HCT116 (cell line): ENCODE measurements around the gene CFAP46. TPM values are rescaled to one million over a fixed set of nuclear protein-coding genes. Genes with fewer than 3 reads are reported as not detected.

Experiments
- ATAC-seq: fragments of 200-7000 bp; cut with Tn5 transposase; 2 replicates; pipeline ENCODE4 v1.9.1; 2020; ENCODE audit warnings: mild to moderate bottlenecking, moderate library complexity
- BruUV-seq: library from RNA; stranded (reverse); fragments of 400-500 nt; replicated peaks from 2 replicates; lab custom pipeline; 2021; lab: Mats Ljungman, UMichigan
- CTCF ChIA-PET: fragments of 300-600 bp; sonication (Branson Sonifier 250); formaldehyde crosslinking; loops from one replicate; lab custom pipeline; 2021; ENCODE audit warnings: antibody characterized with exemption; lab: Charles Lee
- POLR2A ChIA-PET: fragments of 300-600, 350-600 bp; sonication (Branson Sonifier 250); formaldehyde crosslinking; loops from one replicate; lab custom pipeline; 2021; ENCODE audit warnings: antibody characterized with exemption; lab: Charles Lee
- RAD21 ChIA-PET, 2 experiments: fragments of 300-600 bp; sonication (Branson Sonifier 250); formaldehyde crosslinking; loops; one replicate each; lab custom pipeline; 2023; ENCODE audit warnings: low total read pairs in 2 of 2; ENCODE audit not compliant: uncharacterized antibody in 2 of 2, unreplicated experiment in 2 of 2, low non-redundant PET in 1 of 2; lab: Charles Lee
- DNase-seq: peaks from one replicate; pipeline ENCODE4 v3.0.0-alpha.2; 2010; ENCODE audit warnings: low read depth, low spot score
- H2AFZ ChIP-seq: fragments of 200-600 bp; shearing (Covaris generic), sonication (generic); 2 replicates; pipeline ENCODE4 v1.6.1; 2017; ENCODE audit warnings: low read depth, mixed run types, mixed read lengths, antibody characterized with exemption, low read length; ENCODE audit not compliant: poor library complexity, severe bottlenecking
- H3K27ac ChIP-seq: 2 replicates; pipeline ENCODE4 v1.5.1; 2012; ENCODE audit warnings: low read depth, low read length
- H3K27me3 ChIP-seq: fragments of 200-600 bp; sonication (generic); 2 replicates; pipeline ENCODE4 v1.6.1; 2016; ENCODE audit warnings: mixed run types, low read length, mixed read lengths; ENCODE audit not compliant: insufficient read depth
- H3K36me3 ChIP-seq, 2 experiments: fragments of 200-500 bp in 1 of 2; fragments of 200-600 bp in 1 of 2; sonication (Bioruptor generic) in 1 of 2; sonication (generic) in 1 of 2; 2 replicates each; pipeline versions ENCODE4 v1.5.1 to v1.6.1; 2014 to 2016; ENCODE audit warnings: low read length in 2 of 2, inconsistent platforms in 1 of 2, mixed read lengths in 1 of 2, mixed run types in 1 of 2; ENCODE audit not compliant: insufficient read depth in 2 of 2, control insufficient read depth in 1 of 2
- H3K4me1 ChIP-seq, 2 experiments: fragments of 200-600 bp in 1 of 2; sonication (generic) in 1 of 2; 2 replicates each; pipeline versions ENCODE4 v1.5.1 to v1.6.1; 2012 to 2017; ENCODE audit warnings: low read length in 2 of 2, inconsistent platforms in 1 of 2, mild to moderate bottlenecking in 1 of 2, mixed read lengths in 1 of 2, mixed run types in 1 of 2, moderate library complexity in 1 of 2; ENCODE audit not compliant: insufficient read depth in 2 of 2, control insufficient read depth in 1 of 2
- H3K4me2 ChIP-seq: fragments of 200-600 bp; sonication (generic); 2 replicates; pipeline ENCODE4 v1.6.1; 2017; ENCODE audit warnings: mixed run types, low read length, mixed read lengths
- H3K4me3 ChIP-seq, 2 experiments: fragments of 200-600 bp in 1 of 2; sonication (generic) in 1 of 2; replicated peaks in 1 of 2; 2 replicates each; pipeline ENCODE4 v1.5.1; 2011 to 2016; ENCODE audit warnings: low read length in 2 of 2, control low read depth in 1 of 2, low read depth in 1 of 2, mild to moderate bottlenecking in 1 of 2, mixed read lengths in 1 of 2, mixed run types in 1 of 2
- H3K79me2 ChIP-seq: fragments of 200-600 bp; sonication (generic); 2 replicates; pipeline ENCODE4 v1.6.1; 2017; ENCODE audit warnings: mild to moderate bottlenecking, mixed run types, low read length, moderate library complexity, mixed read lengths; ENCODE audit not compliant: insufficient read depth
- H3K9ac ChIP-seq: fragments of 200-600 bp; sonication (generic); 2 replicates; pipeline ENCODE4 v1.6.1; 2016; ENCODE audit warnings: low read length, mixed read lengths
- H3K9me2 ChIP-seq: fragments of 200-600 bp; sonication (generic), shearing (Covaris generic); 2 replicates; pipeline ENCODE4 v1.6.1; 2017; ENCODE audit warnings: mixed run types, mild to moderate bottlenecking, moderate library complexity; ENCODE audit not compliant: insufficient read depth
- H3K9me3 ChIP-seq, 2 experiments: fragments of 200-500 bp in 1 of 2; fragments of 200-600 bp in 1 of 2; sonication (Bioruptor generic) in 1 of 2; sonication (generic) in 1 of 2; 2 replicates each; pipeline ENCODE4 v1.6.1; 2014 to 2017; ENCODE audit warnings: low read length in 2 of 2, mixed read lengths in 2 of 2, inconsistent platforms in 1 of 2, low read depth in 1 of 2, mild to moderate bottlenecking in 1 of 2, mixed run types in 1 of 2, moderate library complexity in 1 of 2; ENCODE audit not compliant: control insufficient read depth in 1 of 2, insufficient read depth in 1 of 2
- H4K20me1 ChIP-seq: fragments of 200-600 bp; sonication (generic), shearing (Covaris generic); 2 replicates; pipeline ENCODE4 v1.6.1; 2017; ENCODE audit warnings: mixed run types, mild to moderate bottlenecking, moderate library complexity; ENCODE audit not compliant: insufficient read depth
- CEBPB ChIP-seq: IDR thresholded peaks from 2 replicates; pipeline ENCODE4 v1.6.1; 2012; ENCODE audit warnings: low read depth
- EZH2 ChIP-seq: fragments of 200-600 bp; sonication (generic); IDR thresholded peaks from 2 replicates; pipeline ENCODE4 v1.6.1; 2017; ENCODE audit warnings: antibody characterized with exemption, mixed run types
- FOSL1 ChIP-seq: IDR thresholded peaks from 2 replicates; pipeline ENCODE4 v1.6.1; 2012; ENCODE audit warnings: low read depth
- RAD21 ChIP-seq: IDR thresholded peaks from 2 replicates; pipeline ENCODE4 v1.6.1; 2012; ENCODE audit warnings: low read depth, mild to moderate bottlenecking
- SRF ChIP-seq: IDR thresholded peaks from 2 replicates; pipeline ENCODE4 v1.6.1; 2012; ENCODE audit warnings: low read depth
- YY1 ChIP-seq: IDR thresholded peaks from 2 replicates; pipeline ENCODE4 v1.6.1; 2011; ENCODE audit warnings: low read length, low read depth, moderate library complexity, mild to moderate bottlenecking; ENCODE audit not compliant: insufficient replicate concordance; ENCODE audit errors: extremely low read depth
- intact Hi-C: fragments of 100-400 bp; cut with micrococcal nuclease; formaldehyde crosslinking; loops from 2 replicates; pipeline ENCODE4 v1.10.0; 2022
- total RNA-seq: library from RNA; stranded (reverse); gene quantifications from one replicate; pipeline ENCODE4 v1.2.1, GENCODE V29; 2021; ENCODE audit not compliant: unreplicated experiment
- TF ChIP-seq, protein P1 (sequence below): IDR thresholded peaks from 2 replicates; pipeline ENCODE4 v1.6.1; 2012
- TF ChIP-seq, protein P2 (sequence below): IDR thresholded peaks from 2 replicates; pipeline ENCODE4 v1.6.1; 2011; ENCODE audit warnings: mild to moderate bottlenecking, low read length, moderate library complexity; ENCODE audit not compliant: insufficient replicate concordance; ENCODE audit errors: extremely low read depth
- TF ChIP-seq, protein P3 (sequence below): IDR thresholded peaks from 2 replicates; pipeline ENCODE4 v1.6.1; 2012

The CFAP46 gene
- total RNA-seq, 1 experiment from 2014 or later = 1.4 TPM

DNA sequence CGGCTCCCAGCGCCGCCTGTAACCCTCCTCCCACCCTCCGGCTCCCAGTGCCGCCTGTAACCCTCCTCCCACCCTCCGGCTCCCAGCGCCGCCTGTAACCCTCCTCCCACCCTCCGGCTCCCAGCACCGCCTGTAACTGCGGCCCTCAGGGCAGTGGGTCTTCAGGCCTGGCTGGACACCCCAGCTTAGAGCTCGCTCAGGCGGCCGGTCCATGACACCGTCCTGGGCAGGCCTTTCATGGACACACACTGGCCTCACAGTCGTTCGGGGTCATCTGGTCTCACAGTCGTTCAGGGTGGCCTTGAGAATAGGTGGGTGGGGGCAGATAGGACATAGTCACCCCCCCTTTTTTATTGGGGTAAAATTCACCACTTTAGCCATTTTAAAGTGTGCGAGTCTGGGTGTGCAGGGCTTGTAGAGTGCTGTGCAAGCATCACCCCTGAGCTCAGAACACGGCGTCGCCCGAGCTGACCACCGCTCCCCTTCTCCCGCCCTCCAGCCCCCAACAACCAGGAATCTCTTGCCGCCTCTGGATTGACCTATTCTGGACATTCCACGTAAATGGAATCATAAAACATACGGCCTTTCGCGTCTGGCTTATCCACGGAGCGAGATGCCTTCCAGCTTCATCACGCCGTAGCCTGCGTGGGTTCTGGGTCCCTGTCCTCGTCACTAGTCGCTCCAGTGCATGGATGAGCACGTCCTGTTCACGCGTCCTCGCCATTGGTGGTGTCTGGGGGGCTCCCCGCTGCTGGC lies 41.1 kb upstream of the CFAP46 start:
- Histone ChIP-seq H3K27ac (no peak overlapping the region), H3K36me3 (no peaks in the 10 kb centered on the region), H3K4me3 (no peak overlapping the region), H2AFZ (no peak overlapping the region), H3K27me3 (no peaks in the 10 kb centered on the region), H3K4me1 (no peaks in the 10 kb centered on the region), H3K79me2 (no peaks in the 10 kb centered on the region), H3K4me2 (no peak overlapping the region), H3K9me3 (no peaks in the 10 kb centered on the region), H4K20me1 (no peaks in the 10 kb centered on the region), H3K9ac (no peak overlapping the region)
- ChIA-PET CTCF (no interaction called here), POLR2A (no interaction called here)
- no peak for DNase-seq
- intact Hi-C loops = no loop called here
- no peak for TF ChIP-seq SRF
- TF ChIP-seq FOSL1 = no peak
- TF ChIP-seq, protein P1, sequence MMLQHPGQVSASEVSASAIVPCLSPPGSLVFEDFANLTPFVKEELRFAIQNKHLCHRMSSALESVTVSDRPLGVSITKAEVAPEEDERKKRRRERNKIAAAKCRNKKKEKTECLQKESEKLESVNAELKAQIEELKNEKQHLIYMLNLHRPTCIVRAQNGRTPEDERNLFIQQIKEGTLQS = no peak
- TF ChIP-seq RAD21 = no peak
- TF ChIP-seq CEBPB = no peak
- no peak for TF ChIP-seq EZH2
- TF ChIP-seq, protein P2, sequence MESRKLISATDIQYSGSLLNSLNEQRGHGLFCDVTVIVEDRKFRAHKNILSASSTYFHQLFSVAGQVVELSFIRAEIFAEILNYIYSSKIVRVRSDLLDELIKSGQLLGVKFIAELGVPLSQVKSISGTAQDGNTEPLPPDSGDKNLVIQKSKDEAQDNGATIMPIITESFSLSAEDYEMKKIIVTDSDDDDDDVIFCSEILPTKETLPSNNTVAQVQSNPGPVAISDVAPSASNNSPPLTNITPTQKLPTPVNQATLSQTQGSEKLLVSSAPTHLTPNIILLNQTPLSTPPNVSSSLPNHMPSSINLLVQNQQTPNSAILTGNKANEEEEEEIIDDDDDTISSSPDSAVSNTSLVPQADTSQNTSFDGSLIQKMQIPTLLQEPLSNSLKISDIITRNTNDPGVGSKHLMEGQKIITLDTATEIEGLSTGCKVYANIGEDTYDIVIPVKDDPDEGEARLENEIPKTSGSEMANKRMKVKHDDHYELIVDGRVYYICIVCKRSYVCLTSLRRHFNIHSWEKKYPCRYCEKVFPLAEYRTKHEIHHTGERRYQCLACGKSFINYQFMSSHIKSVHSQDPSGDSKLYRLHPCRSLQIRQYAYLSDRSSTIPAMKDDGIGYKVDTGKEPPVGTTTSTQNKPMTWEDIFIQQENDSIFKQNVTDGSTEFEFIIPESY = no peak
- TF ChIP-seq, protein P3, sequence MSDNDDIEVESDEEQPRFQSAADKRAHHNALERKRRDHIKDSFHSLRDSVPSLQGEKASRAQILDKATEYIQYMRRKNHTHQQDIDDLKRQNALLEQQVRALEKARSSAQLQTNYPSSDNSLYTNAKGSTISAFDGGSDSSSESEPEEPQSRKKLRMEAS = no peak
- TF ChIP-seq YY1 = no peak
- TF ChIP-seq, all 23 proteins: peak for 0
- no TSS peak for BruUV-seq
- no peak for ATAC-seq
- RAD21 ChIA-PET = no interaction called here
- no peaks in the 10 kb centered on the region for H3K9me2 ChIP-seq
